Fibroblast of pulmonary artery (primary cell): Measurements from ENCODE around the gene PGPEP1.

Source experiments
- DNase-seq: peaks from one replicate; pipeline ENCODE4 v3.0.0-alpha.2; 2010; ENCODE audit warnings: low read depth
- H3K4me3 ChIP-seq: replicated peaks from 2 replicates; pipeline ENCODE4 v1.5.1; 2011; ENCODE audit warnings: low read depth, mild to moderate bottlenecking, control low read depth, low read length, moderate library complexity
- TF ChIP-seq, protein P1 (sequence below): IDR thresholded peaks from 2 replicates; pipeline ENCODE4 v1.5.1; 2011; ENCODE audit warnings: mild to moderate bottlenecking, control low read depth, low read length, inconsistent platforms; ENCODE audit errors: missing control alignments

PGPEP1 gene, protein sequence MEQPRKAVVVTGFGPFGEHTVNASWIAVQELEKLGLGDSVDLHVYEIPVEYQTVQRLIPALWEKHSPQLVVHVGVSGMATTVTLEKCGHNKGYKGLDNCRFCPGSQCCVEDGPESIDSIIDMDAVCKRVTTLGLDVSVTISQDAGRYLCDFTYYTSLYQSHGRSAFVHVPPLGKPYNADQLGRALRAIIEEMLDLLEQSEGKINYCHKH

DNA sequence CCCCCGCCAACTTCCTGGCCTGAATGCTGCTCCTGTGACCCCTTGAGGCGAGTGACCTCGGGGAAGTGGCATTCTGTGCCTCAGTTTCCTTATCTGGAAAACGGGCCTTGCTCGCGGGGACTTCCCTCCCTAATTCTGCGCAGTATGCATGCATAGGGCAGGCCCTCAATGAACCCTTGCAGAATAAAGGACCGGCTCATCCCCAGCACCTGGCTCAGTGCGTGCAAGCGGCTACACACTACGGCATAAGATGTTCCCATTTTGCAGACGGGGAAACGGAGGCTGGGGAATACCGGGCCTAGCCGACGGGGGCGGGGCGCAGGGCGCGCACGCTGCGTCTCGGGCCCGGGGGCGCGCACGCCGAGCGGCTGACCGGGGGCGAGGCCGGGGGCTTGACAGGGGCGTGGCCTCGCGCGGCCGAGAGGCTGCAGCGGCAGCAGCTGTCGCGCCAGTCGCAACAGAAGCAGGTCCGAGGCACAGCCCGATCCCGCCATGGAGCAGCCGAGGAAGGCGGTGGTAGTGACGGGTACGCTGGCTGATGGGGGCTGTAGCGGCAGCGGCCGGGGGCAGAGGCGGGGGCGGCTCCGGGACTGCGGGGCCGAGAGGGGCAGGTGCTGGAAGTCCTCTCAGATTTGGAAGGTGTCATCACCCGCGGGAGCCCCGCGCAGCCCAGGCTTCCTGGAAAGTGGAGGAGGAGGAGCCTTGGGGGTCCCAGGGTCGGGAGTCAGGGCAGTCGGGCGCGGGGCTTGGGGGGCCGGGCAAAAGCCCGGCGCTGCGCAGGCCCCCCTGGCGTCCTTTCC, at the start of gene PGPEP1:
Gene PGPEP1 (plus strand): TSS at position 409 of the 800 bp plus-strand sequence. CDS start 84 bp downstream, at position 493.
- peak within 1 kb of the TSS; percentile 79 for H3K4me3 ChIP-seq
- DNase-seq: peak; percentile 61
- TF ChIP-seq, protein P1, sequence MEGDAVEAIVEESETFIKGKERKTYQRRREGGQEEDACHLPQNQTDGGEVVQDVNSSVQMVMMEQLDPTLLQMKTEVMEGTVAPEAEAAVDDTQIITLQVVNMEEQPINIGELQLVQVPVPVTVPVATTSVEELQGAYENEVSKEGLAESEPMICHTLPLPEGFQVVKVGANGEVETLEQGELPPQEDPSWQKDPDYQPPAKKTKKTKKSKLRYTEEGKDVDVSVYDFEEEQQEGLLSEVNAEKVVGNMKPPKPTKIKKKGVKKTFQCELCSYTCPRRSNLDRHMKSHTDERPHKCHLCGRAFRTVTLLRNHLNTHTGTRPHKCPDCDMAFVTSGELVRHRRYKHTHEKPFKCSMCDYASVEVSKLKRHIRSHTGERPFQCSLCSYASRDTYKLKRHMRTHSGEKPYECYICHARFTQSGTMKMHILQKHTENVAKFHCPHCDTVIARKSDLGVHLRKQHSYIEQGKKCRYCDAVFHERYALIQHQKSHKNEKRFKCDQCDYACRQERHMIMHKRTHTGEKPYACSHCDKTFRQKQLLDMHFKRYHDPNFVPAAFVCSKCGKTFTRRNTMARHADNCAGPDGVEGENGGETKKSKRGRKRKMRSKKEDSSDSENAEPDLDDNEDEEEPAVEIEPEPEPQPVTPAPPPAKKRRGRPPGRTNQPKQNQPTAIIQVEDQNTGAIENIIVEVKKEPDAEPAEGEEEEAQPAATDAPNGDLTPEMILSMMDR: no peak

DNA sequence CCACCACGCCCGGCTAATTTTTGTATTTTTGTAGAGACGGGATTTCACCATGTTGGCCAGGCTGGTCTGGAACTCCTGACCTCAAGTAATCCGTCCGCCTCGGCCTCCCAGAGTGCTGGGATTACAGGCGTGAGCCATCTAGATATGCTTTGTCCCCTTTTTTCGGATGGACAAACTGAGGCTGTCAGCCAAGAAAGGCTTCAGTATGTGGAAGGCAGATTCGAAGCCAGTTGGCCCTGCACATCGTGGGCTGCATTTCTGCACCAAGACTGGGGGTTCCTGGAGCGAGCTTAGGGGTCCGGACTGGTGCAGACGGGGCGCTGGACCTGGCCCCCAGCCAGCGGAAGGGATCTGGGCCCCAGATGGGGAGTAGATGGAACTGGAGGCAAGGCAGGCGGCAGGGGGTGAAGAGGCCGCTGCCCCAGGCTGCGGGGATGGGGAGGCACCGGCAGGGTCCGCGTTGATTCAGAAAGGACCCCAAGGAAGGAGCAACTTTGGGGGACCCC, 49.3 kb upstream of the PGPEP1 start:
- no peak for DNase-seq
- H3K4me3 ChIP-seq: peak overlapping the region; percentile 60

DNA sequence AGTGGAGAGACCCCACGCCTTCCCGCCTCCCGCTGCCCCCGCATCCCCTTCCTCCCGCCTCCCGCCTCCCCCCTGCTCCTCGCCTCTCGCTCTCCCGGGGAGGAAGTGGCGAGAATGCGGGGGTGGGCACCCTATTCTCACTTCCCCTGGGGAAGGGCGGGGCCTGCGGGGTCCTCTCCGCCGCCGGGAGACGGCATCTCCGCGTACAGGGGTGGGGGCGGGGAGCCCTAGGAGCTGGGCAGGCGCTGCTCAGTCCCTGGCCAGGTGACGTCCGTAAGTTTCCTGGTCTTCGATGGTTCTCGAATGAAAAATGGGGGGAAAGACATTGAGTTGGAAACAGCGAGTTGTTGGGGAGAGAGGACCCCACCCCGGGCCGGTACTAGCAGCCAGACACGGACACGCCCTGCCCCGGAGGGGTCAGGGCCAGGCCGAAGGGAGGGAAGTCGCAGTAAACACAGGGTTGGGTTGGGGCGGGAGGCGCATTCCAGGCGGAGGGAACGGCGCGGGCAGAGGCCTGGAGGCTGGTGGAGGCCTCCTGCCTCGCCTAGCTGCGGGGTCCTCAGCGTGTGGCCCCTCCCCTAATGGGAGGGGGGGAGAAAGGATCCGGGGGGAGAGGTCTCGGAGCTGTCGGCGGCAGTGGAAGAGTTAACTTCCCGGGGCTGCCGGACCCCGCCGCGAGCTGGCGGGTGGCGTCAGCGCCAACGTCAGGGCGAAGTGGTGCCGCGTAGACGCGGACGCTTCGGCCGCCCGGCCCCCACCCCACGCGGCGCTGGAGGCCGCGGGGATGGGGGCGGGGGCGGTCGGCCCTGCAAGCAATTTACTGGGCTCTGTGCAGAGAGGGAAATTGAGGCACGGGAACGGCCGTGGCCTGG, 48.6 kb upstream of the PGPEP1 start:
- TF ChIP-seq, protein P1: no peak
- H3K4me3 ChIP-seq: peak overlapping the region; percentile 60
- peak; percentile 85 for DNase-seq

More for the DNA sequence above, 49.3 kb upstream of the PGPEP1 start:
- TF ChIP-seq, protein P1: no peak

DNA sequence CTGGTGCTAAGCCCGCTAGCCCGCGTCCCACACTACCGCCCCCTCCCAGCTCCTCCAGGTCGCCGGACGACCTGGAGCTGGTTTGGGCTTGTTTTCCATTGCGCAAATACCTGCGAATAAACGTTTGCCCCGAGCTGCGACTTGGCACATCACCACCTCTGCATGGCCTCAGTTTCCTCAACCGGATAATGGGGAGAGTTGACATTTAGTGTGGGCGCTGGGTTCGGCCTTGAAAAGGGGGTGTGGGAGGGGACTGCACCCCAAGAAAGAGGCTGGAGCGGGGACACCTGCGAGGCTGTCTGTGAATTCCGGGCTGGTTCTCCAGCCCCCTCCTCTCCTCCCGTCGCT, 48.0 kb upstream of the PGPEP1 start:
- H3K4me3 ChIP-seq: peak overlapping the region; percentile 60
- TF ChIP-seq, protein P1: no peak
- no peak for DNase-seq

DNA sequence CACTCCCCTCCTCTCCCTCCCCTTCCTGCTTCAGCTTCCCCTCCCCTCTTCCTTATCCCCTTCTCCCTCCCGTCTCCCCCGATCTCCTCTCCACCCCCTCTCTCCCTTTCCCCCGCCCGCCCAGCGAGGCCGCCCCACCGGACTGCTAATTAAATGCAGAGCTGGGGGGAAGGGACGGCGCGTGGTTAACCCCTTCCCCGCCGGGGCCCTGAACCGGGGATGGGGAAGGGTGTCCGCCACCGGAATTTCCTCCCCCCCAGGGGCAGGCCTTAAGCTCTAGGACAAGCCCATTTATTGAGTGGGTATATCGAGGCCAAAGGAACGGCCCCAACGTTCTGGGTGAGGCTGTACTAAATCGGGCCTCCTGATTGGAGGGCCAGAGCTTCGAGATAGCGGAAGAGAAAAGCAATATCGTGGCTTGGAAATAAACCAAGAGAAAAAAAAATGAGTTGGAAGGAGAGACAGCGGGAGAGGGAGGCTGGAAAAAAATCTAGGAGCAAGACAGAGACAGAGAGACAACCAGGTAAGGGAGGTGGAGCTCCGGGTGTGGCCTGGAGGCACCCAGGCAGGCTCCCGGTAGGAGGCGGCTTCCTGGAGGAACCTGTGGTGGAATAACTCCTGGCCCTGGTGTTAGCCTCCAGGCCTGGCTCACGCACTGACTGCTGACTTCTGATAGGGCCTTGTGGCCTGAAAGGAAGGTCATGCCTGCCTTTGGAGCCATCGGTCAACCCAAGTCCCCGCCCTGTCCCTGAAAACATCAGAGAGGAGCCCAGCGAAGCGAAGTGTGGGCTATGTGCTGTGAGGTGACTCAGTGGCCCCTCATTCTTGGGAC, 47.4 kb upstream of the PGPEP1 start:
- peak; percentile 69 for DNase-seq
- TF ChIP-seq, protein P1: no peak
- H3K4me3 ChIP-seq: peak overlapping the region; percentile 60
